ENCODE data around the gene PDCD4. TPM values are rescaled to one million over a fixed set of nuclear protein-coding genes. Genes with fewer than 3 reads are reported as not detected.

PDCD4 gene
- total and polyA plus RNA-seq, 2 of the 13 experiments (the other 11 are each of a cell fraction or from before 2014, with no cell fraction given), result 22.8 to 56.2 TPM

DNA sequence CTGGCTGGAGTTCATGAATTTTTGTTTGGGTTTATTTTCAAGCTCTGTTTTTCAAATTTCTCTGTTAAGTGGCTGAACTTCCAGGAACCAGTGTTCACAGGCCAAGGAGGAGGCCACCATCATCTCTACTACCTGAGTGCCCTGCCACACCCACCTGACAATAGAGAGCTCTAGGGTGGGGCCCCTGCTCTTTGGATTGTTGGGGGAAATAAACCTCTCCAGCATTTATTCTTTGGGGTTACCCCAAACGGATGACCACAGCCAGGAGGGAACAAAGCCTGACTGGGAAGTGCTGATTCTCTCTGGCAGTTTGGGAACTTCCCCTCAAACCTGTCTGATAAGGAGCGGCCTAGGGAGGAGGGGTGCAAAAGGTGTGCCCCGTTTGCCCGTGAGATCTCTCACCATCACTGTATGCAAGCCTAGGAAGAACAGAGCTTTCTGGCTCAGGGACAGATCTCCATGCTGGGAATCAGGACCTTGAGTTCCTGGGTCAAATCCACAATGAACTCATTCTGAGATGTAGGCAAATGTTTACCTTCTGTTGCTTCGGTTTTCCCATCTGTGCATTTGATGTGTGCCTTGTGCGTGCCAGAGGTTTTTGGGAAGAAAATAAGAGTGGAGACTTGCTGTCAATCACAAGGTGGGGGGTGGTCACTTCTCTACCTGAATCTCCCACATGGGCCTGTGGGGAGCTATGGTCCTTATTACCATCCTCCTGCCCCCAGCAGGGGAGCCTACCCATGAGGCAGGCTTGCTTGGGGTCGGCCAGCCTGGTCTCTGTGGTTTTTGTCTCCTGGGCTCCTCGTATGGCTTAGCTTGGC lies 27.7 kb upstream of the PDCD4 start (continued):
- TF ChIP-seq ZNF691 (CRISPR knock-in tag; IDR thresholded peaks at IDR 0.05; ENCODE audit: borderline replicate concordance, low read depth) (peak; percentile 61; the same call in 1 of the 2 replicates), TEAD3 (CRISPR knock-in tag; optimal IDR thresholded peaks at IDR 0.05; ENCODE audit: borderline replicate concordance) (peak; percentile 69), IRF2 (CRISPR knock-in tag; IDR thresholded peaks at IDR 0.05) (peak; percentile 60; the same call in 1 of the 2 replicates), SAP130 (CRISPR knock-in tag; IDR thresholded peaks at IDR 0.05; ENCODE audit: low read depth) (peak; percentile 79), RBFOX2 (IDR thresholded peaks at IDR 0.05; ENCODE audit: low read depth, low read length) (no peak), PHF5A (CRISPR knock-in tag; IDR thresholded peaks at IDR 0.05; ENCODE audit: low read depth, unreplicated experiment) (peak; percentile 40), ZKSCAN8 (CRISPR knock-in tag; IDR thresholded peaks at IDR 0.05; ENCODE audit: borderline replicate concordance) (peak; percentile 51; the same call in 1 of the 2 replicates), ZEB1 (IDR thresholded peaks at IDR 0.05; ENCODE audit: insufficient replicate concordance, low read depth) (peak; percentile 59), ZNF547 (CRISPR knock-in tag; IDR thresholded peaks at IDR 0.05) (peak; percentile 43; the same call in 1 of the 2 replicates), HDAC1 (CRISPR knock-in tag; IDR thresholded peaks at IDR 0.05) (peak; percentile 54; the same call in 1 of the 2 replicates), NFAT5 (CRISPR knock-in tag; IDR thresholded peaks at IDR 0.05) (no peak), PPARG (CRISPR knock-in tag; conservative IDR thresholded peaks at IDR 0.05) (peak; percentile 42; the same call in 1 of the 2 replicates), FOXA1 (IDR thresholded peaks at IDR 0.05) (no peak), FOXA1 (CRISPR knock-in tag; IDR thresholded peaks at IDR 0.05) (peak; percentile 54; the same call in 1 of the 2 replicates), ZBTB21 (CRISPR knock-in tag; IDR thresholded peaks at IDR 0.05) (no peak)
- TF ChIP-seq, protein P1, sequence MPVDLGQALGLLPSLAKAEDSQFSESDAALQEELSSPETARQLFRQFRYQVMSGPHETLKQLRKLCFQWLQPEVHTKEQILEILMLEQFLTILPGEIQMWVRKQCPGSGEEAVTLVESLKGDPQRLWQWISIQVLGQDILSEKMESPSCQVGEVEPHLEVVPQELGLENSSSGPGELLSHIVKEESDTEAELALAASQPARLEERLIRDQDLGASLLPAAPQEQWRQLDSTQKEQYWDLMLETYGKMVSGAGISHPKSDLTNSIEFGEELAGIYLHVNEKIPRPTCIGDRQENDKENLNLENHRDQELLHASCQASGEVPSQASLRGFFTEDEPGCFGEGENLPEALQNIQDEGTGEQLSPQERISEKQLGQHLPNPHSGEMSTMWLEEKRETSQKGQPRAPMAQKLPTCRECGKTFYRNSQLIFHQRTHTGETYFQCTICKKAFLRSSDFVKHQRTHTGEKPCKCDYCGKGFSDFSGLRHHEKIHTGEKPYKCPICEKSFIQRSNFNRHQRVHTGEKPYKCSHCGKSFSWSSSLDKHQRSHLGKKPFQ (CRISPR knock-in tag; IDR thresholded peaks at IDR 0.05; ENCODE audit: insufficient replicate concordance), result no peak
- TF ChIP-seq, protein P2, sequence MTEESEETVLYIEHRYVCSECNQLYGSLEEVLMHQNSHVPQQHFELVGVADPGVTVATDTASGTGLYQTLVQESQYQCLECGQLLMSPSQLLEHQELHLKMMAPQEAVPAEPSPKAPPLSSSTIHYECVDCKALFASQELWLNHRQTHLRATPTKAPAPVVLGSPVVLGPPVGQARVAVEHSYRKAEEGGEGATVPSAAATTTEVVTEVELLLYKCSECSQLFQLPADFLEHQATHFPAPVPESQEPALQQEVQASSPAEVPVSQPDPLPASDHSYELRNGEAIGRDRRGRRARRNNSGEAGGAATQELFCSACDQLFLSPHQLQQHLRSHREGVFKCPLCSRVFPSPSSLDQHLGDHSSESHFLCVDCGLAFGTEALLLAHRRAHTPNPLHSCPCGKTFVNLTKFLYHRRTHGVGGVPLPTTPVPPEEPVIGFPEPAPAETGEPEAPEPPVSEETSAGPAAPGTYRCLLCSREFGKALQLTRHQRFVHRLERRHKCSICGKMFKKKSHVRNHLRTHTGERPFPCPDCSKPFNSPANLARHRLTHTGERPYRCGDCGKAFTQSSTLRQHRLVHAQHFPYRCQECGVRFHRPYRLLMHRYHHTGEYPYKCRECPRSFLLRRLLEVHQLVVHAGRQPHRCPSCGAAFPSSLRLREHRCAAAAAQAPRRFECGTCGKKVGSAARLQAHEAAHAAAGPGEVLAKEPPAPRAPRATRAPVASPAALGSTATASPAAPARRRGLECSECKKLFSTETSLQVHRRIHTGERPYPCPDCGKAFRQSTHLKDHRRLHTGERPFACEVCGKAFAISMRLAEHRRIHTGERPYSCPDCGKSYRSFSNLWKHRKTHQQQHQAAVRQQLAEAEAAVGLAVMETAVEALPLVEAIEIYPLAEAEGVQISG (CRISPR knock-in tag; IDR thresholded peaks at IDR 0.05), result peak; percentile 33; the same call in 1 of the 2 replicates
